Glomerular endothelial cell (primary cell): ENCODE data around the gene SYNDIG1. TPM values are rescaled to one million over a fixed set of nuclear protein-coding genes. Genes with fewer than 3 reads are reported as not detected.

ENCODE experiments used
- DNase-seq: peaks from one replicate; pipeline ENCODE4 v3.0.0-alpha.2; 2011; ENCODE audit warnings: low read depth, low spot score; ENCODE audit errors: extremely low read depth
- total RNA-seq: library from RNA; depleted of rRNA; stranded (reverse); fragments of >200 nt; gene quantifications from 2 replicates; pipeline ENCODE4 v1.2.3, GENCODE V29; 2015

The SYNDIG1 gene
- total RNA-seq, 1 donor from 2014 or later = not detected

DNA sequence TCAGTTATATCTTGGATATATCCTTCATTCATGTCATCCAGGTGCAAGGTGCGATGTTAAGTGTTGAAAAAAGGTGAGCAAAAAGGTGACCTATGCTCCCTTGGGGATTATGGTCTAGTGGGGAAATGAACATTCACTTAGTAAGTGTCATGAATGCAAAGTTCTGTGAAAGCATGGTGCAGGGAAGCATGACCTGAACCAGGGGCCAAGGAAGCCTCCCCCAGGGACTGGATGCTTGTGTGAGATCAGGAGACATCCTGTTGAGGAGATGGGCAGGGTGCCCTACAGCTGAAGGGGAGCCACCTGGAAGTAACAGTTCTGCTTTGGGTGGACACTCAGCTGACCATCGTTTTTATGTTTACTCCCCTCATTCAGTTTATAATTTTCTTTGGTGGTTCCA is 179.5 kb downstream of the SYNDIG1 start:
- DNase-seq = no peak

DNA sequence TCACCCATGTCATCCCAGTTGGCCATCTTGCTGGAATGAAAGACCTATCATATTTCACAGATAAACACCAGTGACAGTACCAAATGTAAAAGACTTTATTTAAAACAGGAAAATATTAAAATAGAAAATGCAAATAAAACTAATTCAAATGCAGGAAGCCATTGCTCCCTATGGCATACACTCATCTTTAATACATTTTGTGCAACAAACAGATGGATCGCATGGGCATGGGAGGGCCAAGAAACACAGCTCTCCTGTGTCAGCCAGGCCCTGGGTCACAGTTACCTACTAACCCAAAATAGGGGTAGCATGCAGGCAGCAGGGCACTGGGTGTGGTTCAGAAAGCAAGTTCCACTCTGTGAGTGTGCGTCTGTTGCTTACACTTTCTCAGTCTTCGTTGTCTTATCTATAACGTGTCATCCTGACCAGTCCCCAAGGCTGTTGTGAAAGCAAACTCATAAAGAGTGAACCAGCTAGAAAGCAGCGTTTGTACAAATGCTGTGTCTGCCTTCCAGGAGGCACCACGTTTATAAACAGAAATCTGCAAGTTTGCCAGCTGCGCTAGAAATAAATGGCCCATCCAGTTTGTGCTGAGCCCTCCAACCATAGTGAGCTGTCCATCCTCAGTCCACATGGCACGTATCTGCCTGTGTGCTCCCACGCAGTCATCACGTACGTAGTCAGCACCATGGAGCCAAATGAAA is 180.5 kb downstream of the SYNDIG1 start:
- DNase-seq = no peak

DNA sequence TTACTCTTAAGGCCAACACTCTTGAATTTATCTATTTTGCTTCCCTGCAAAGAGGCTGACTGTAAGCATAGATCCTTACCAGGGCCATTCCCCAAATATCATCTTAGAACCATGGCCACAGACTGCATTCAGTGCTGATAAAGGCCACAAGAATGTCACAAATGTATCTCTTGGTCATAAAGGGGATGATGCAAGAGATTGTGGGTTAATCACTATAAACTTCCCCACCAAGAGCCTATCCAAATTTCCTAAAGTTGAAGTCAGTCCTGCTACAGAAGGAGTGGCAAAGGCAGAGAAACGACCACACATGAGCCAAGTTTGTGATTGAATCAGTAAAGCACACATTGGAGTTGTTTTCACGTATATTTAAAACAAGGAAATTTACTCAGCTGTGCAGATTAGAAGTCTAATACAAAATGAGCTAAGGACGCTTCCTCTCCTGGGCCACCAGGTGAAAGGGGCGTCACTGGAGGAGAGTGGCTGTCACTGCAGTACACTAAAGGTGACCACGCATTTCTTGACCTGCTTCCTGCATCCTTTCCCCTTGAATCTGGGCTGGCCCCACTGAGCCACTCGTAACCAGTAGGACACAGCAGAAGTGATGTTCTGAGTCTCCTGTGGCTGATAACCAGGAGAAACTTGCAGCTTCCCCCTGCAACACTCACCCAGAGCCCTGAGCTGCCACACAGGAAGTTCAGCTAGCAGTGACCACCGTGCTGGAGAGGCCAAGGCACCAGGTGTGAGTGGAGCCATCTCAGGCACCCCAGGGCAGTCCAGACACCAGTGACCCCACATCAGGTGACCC is 181.9 kb downstream of the SYNDIG1 start:
- DNase-seq = no peak

DNA sequence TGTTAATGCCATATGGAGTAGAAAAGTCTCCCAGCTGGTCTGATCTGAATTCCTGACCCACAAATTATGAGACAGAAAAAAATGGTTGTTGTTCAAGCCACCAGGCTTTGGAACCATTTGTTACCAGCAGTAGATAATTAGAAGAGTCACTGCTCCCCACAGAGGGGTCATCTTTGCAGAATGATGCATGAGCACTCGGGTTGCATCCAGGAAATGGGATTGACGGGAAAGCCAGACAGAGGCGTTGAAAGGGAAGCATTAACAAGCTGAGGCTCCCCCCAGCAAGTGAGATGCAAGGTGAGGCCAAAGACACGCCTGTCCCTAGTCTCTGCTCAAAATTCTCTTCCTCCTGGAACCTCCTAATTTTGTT is 182.5 kb downstream of the SYNDIG1 start:
- DNase-seq = no peak

DNA sequence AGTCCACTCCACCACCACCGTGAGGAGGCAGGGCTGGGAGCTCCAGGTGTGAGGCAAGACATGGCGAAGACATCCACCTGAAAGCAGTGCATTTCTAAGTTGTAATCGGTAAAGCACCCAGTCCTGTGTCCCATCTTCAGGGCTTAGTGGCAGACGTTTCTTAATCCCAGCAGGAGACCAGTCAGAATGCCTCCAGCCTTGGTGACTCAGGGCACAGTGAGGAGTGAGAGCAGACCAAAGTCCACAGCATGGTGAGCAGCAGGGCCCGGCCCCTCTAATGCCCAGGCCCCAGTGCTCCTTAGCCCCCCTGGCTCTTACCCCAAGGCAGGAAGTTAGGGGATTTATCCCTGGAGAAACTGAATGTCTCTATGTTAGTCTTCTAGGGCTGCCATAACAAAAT is 183.9 kb downstream of the SYNDIG1 start:
- no peak for DNase-seq

DNA sequence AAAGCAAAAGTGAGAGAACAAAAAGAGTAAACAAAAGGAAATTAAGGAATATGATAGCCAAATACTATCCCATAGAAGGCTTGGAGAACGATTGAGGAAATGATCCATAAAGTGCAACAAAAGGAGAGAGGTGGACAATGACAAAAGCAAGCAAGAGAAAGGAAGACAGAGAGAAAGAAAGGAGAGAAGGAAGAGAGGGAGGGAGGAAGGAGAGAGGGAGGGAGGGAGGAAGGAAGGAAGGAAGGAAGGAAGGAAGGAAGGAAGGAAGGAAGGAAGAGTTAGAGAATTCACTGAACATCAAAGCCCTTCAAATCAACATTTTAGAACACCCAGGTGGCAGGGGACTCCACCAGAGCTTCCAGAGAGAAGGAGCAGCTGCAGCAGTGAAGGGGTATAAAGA is 185.0 kb downstream of the SYNDIG1 start:
- no peak for DNase-seq

DNA sequence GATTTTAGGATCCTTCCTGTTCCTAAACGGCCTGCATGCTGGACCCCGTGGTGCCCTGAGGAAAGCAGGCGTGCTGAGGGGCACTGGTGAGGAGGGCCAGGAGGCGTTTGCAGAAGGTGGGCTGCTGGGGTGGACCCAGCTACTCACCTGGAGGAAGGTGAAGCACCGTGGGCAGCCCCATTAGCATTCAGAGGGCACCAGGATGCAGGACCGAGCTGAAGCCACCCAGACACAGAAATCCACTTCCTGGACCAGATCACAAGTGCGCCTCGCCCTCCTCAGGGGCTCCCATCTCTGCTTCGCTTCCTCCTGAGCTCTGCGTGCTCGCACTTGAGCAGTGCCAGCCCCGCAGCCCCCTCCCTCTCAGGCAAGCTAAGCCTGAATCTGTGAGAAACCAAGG is 187.0 kb downstream of the SYNDIG1 start:
- no peak for DNase-seq

DNA sequence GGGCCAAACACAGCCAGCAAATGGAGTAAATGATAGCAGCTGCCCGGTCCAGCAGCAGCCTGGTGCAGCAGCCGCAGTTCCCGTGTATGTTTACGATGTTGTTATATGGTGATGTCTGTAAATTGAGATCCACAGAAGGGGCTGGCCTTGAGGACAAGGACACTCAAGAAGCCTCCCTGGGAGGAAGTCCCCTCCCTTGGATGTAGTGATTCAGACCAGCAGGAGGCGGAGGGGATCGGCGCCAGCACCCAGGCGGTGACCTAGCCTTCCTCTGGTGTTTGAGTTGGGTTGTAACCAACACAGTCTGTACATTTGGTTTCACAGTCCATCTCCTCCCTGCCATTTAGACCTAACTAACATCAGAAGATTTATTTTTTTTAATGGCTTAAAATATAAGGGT is 187.8 kb downstream of the SYNDIG1 start:
- DNase-seq = no peak

DNA sequence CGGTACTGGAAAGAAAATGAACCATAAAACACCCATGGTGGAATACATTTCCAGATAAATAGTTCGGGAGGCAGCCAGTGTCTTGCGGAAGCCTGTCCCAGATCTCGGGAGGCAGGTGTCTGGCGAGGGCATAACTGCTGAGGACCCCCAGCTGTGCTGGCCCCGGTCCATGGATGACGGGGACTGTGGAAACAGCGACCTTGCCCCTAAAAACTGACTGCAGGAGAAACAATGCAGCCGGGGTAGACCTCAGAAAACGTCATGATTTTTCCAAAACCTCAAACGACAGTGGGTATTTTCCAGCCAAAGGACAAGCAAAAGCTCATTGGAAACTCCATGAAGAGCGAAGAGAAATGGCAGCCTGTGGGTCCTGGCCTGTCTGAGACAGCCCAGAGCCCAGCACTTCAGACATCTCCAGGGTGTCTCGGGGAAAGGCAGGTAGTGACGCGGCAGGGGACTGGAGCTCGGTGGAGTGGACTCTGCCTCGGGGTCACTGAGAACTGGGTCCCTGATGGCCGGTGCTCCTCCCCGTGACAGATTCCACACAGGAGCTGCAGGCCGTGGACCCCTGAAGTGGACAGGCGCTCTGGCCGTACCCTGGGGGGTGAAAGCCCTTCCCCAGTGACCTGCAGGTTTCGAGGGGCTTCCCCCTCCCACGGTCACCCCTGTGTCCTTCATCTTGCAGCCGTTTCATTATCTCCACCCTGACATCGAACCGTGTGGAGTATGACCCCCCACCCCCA is 188.6 kb downstream of the SYNDIG1 start:
- no peak for DNase-seq

DNA sequence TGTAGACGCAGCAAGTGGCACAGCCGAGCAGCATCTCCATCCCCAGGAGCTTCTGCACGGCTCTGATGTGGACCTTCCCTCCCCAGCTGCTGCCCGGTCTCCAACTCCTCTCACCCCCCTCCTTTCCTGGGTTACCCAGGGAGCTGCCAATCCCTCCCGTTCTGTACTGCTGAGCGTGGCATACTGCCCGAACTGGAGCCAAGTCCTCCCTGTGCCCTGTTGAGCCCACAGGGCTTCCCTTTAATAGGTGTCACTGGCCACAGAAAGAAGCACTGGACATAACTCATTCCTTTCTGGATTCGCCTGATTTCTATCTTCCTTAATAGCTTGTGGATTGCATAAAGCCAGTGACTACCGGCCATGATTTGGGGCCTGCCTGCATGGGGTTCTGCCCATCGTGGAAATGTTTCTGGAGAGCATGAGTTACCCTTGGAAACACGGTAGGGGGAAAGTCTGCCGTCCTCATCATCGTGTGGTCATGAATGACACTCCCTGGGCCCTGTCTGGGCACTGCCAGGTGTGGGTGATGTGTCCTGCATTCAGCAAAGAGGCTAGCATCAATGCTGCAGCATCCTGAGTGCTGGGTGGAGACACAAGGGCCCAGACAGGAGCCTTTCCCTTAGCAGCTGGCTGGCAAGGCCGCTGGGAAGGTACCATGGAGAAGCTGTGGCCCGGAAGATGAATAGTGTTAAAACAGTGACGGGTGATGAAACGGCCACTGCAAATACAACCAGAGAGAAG is 189.7 kb downstream of the SYNDIG1 start:
- no peak for DNase-seq

DNA sequence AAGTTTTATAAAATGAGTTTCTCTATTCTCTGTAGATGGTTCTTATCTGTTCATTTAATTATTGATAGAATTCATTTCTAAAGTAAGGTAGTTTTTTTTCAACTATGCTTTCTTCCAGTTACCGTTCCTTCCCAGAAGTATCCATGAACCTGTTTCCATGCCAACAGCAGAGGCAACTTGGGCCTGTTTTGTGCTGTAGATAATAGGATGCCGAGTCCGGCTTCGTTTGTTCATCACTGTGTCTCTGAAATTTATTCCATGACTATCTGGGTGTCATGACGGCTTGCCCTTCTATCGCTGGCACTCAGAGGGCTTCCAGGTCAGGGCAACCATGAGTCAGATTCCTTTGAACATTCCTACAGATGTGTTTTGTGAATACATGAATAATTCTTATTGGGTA is 190.4 kb downstream of the SYNDIG1 start:
- DNase-seq = no peak

DNA sequence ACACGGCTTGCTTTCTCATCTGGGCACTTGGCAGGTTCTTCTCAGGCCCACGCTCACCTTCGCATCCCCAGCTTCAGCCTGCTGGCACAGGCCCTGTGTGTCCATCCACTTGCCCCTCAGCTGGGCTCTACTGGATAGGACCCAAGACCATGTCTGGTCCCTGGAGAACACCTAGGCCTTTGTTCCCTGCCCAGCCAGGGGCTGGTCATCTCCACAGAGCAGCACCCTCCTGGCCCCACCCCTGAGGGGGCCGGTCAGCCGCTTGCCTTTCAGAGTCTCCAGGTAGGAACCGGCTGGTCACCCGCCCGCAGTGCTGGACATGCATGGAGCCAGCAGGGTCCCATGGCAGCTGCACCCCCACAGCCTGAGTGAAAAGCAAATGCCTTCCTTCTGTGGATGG is 191.2 kb downstream of the SYNDIG1 start:
- DNase-seq = no peak

DNA sequence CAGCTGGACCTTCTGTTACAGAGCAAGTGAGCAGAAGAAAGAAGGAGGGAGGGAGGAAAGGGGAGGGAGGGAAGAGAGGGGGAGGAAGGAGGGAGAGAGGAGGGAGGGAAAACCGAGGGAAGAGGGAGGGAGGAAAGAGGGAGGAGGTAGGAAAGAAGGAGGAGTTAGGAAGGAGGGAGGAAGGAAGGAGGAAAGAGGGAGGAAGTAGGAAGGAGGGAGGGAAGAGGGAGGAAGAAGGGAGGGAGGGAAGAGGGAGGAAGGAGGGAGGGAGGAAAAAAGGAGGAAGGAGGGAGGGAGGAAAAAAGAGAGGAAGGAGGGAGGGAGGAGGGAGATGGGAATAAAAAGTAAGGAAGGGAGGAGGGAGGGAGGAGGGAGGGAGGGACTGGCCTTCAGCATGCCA is 191.8 kb downstream of the SYNDIG1 start:
- DNase-seq = no peak

DNA sequence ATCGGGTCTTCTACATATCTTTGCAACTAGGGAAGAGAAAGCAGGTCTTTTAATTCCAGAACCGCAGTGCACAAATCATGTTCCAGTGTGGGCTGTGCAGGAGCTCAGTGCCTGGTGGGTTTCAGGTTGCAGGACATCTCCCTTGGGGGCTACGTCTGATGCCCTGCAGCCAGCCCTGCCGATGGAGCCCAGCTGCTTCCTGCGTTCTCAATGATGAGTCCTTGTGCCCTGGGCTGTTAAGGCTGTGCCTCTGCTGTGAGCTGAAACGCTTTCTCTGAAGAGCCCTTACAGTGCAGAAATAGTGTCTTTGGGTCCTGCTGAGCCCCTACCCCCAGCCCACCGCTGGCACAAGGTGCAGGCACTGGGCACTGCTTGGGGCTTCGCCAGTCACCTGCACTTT is 192.9 kb downstream of the SYNDIG1 start:
- DNase-seq = no peak

DNA sequence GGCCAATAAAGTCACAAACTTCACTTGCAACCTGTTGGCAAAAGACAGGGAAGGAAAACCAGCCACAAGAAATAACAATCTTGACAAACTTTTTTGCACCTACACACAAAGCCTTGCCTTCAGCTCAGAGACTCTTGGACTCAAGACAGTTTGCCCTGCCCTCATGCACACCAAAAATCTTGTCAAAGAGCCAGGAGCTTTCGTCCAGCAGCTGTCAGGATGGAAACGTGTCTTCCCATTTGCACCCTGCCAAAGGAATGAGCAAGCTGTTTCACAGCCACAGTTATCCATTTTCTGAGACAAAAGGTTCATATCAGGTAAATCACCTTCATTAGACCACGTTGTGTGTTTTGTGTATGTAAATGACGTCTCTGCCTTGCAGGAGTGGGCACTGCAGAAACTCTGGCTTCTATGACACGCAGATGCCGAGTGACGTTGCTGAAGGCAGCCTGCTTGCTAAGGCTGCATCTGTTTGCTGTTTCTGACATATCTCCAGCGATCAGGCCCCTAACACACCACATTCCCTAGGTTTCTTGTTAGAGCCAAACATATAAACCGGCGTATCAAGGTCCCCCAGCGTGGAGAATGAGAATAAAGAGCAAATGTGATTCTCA is 193.4 kb downstream of the SYNDIG1 start:
- no peak for DNase-seq

DNA sequence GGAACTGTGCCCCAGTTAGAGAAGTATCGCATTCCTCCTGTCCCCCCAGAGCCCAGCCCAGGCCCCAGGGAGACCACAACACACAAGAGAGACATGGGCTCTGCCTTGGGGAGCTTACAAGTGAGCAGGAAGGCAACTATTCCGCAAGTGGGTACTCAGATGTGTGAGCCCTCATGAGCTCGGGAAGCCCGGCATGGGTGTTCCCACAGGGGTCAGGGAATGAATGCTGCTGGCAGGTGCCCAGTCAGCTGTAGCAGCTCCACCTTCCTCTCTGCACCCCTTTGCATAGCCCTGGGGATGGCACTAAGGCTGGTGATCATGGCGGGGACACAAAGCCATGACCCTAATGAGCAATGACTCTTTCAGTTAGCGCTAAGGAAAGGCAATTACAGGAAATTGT is 194.1 kb downstream of the SYNDIG1 start:
- no peak for DNase-seq

DNA sequence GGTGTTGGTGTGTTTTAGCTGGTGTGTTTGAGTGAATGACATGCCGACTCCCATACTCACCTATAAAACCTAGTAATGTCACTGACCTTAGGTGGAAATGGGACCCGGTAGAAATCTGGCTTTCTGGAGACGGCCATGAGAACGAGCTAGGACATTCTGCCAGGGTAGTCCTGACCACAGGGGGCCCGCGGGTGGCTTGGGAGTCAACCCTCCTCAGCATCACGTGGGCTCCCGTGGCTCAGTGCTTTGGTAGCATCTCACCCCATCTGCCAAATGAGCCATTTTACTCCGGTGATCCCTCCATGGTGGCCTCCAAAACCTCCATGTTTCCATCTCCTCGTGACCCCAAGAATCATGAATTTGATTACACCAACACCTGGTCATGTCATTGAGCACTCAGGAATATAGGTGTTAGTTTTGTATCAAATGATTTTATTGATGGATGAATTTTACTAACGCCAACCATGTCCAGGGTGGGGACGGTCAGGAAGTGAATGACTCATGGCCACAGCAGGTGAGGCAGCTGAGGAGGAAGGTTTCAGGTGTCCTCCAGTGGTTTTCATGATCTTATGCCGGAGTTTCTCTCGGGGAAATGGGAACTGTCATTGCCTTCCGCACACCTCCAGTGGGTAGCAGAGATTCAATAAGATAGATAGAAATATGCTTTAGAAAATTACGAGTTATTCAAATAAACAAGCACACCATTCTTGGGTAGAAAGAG is 195.0 kb downstream of the SYNDIG1 start:
- no peak for DNase-seq

DNA sequence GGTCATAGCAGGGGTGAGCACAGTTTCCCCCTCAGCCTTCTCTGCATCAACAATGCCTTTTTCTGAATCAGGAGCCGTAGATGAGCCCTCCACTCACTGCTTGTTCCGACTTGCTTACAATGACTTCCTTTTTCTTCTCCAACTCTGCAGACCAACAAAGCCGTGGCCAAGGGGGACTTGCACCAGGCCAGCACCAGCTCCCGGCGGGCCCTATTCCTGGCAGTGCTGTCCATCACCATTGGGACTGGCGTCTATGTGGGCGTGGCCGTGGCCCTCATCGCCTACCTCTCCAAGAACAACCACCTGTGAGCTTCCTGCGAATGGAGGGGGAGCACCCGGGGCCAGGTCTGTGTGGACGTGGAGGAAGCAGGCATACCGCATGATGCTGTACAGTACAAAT is 195.8 kb downstream of the SYNDIG1 start:
- DNase-seq = no peak

DNA sequence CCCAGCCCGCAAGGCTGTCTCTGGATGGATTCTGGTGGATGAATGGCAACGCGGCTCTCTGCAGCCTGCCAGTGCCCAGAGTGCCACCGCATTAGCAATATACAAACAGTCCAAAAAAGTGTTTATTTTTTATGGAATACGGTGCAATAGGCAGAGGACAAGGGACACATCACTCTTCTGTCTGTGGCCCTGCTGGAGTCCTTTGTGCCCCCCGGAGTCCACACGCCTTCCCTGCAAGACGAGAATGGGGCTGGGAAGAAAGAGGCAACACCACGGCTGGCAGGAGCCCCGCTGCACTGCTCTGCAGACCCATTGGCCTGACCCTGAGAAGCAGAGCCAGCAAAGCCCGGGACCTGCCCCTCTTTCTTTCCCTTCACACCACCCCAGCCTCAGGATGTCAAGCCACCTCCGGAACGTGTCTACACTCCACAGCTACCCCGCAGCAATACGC is 196.3 kb downstream of the SYNDIG1 start:
- DNase-seq = no peak
